Nephron progenitor cell (in vitro differentiated cells): ENCODE data around the gene TCERG1.
A peak's percentile ranks its signal among the peaks of the same experiment; 100 is the strongest.
"Not testable (repeated sequence)": the region's sequence is repeated elsewhere in the genome, so short reads cannot be mapped to it uniquely, and the experiment has no call there.

ENCODE experiments used
- DNase-seq: peaks from one replicate; pipeline ENCODE4 v3.0.0; 2021
- H3K27ac Mint-ChIP-seq: 2 replicates; pipeline ENCODE4 v1.8.0; 2021; ENCODE audit warnings: mild to moderate bottlenecking, moderate library complexity, mixed read lengths
- H3K27me3 Mint-ChIP-seq: 2 replicates; pipeline ENCODE4 v1.8.0; 2021; ENCODE audit warnings: mild to moderate bottlenecking, low read depth, mixed read lengths; ENCODE audit not compliant: poor library complexity
- H3K36me3 Mint-ChIP-seq: 2 replicates; pipeline ENCODE4 v1.8.0; 2021; ENCODE audit warnings: low read depth, mixed read lengths
- H3K4me1 Mint-ChIP-seq: 2 replicates; pipeline ENCODE4 v1.8.0; 2021; ENCODE audit warnings: mixed read lengths
- H3K4me3 Mint-ChIP-seq: 2 replicates; pipeline ENCODE4 v1.8.0; 2021; ENCODE audit warnings: mild to moderate bottlenecking, moderate library complexity, mixed read lengths
- H3K9me3 Mint-ChIP-seq: 2 replicates; pipeline ENCODE4 v1.8.0; 2021; ENCODE audit warnings: mild to moderate bottlenecking, moderate library complexity, mixed read lengths
- CTCF ChIP-seq: fragments of 200-600 bp; sonication (generic); IDR thresholded peaks from 2 replicates; pipeline ENCODE4 v1.5.0; 2021; ENCODE audit warnings: antibody characterized with exemption

Gene TCERG1

DNA sequence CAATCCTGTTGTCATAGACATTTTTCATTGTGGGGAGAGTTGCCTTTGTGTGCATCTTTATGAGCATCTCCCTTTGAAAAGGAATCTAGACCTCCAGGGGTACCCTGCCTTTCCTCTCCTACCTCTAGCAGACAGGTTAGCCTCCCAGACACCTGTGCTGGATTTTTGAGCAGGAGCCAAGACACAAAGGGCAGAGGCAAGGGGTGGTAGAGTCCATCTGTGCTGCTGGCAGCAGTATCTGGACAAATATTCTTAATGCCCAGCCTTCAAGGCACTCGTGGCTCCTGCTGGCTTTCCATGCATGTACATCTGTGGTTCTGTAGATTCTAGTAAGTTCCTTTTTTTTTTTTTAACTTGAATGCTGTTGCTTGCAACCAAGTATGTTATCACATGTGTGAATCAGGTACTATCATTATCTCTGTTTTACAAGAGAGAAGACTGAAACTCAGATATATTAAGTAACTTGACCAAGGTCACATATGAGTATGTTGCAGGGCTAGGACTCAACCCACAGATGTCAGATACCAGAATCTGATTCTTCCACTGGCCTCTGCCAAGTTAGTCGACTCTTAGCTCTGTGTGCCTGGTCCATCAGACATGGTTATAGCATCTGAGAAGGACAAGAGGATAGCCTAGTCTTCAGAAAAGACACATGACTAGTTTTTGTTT is 101.8 kb downstream of the TCERG1 start:
- Mint-ChIP-seq H3K4me1 (no peaks in the 10 kb centered on the region), H3K27ac (no peak overlapping the region), H3K4me3 (no peak overlapping the region), H3K9me3 (no peaks in the 10 kb centered on the region), H3K27me3 (peaks cover 19% of the 10 kb centered on the region), H3K36me3 (no peaks in the 10 kb centered on the region)
- TF ChIP-seq CTCF: no peak
- DNase-seq: no peak

DNA sequence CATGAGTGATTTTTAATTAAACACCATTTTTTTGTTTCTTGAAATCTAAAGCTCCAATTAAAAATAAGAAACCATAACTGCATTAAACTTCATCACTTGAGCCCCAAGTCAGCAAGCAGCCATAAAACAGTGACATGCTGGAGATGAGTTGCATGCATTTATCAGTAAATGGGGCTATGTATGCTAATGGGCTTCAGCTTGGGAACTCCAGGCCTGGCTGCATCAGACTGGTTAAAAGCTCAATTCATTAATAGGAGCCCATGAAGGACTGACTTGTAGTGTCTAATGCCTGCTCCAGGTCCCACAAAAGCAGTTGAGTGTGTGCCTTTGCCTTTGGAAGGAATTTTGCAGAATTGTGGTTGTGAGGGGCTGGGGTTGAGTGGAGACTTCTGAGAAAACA is 102.5 kb downstream of the TCERG1 start:
- no peaks in the 10 kb centered on the region for H3K4me1 Mint-ChIP-seq
- DNase-seq: no peak
- H3K27me3 Mint-ChIP-seq: peaks cover 19% of the 10 kb centered on the region
- H3K9me3 Mint-ChIP-seq: no peaks in the 10 kb centered on the region
- no peak for TF ChIP-seq CTCF
- H3K4me3 Mint-ChIP-seq: no peak overlapping the region
- no peaks in the 10 kb centered on the region for H3K36me3 Mint-ChIP-seq
- H3K27ac Mint-ChIP-seq: no peak overlapping the region

GRCh38 chr5:146553446-146553845 is 106.3 kb downstream of the TCERG1 start:
- Mint-ChIP-seq H3K36me3 (no peaks in the 10 kb centered on the region), H3K27me3 (peaks cover 9% of the 10 kb centered on the region), H3K4me3 (no peak overlapping the region)

GRCh38 chr5:146556884-146557283 is 109.8 kb downstream of the TCERG1 start:
- not testable (repeated sequence) for DNase-seq, H3K27ac Mint-ChIP-seq, H3K4me1 Mint-ChIP-seq, H3K4me3 Mint-ChIP-seq, H3K36me3 Mint-ChIP-seq, H3K27me3 Mint-ChIP-seq
- peaks cover 12% of the 10 kb centered on the region for H3K9me3 Mint-ChIP-seq

More at GRCh38 chr5:146553446-146553845, 106.3 kb downstream of the TCERG1 start:
- no peaks in the 10 kb centered on the region for H3K4me1 Mint-ChIP-seq
- H3K9me3 Mint-ChIP-seq: peaks cover 12% of the 10 kb centered on the region
- no peak for TF ChIP-seq CTCF
- no peak for DNase-seq
- no peak overlapping the region for H3K27ac Mint-ChIP-seq

DNA sequence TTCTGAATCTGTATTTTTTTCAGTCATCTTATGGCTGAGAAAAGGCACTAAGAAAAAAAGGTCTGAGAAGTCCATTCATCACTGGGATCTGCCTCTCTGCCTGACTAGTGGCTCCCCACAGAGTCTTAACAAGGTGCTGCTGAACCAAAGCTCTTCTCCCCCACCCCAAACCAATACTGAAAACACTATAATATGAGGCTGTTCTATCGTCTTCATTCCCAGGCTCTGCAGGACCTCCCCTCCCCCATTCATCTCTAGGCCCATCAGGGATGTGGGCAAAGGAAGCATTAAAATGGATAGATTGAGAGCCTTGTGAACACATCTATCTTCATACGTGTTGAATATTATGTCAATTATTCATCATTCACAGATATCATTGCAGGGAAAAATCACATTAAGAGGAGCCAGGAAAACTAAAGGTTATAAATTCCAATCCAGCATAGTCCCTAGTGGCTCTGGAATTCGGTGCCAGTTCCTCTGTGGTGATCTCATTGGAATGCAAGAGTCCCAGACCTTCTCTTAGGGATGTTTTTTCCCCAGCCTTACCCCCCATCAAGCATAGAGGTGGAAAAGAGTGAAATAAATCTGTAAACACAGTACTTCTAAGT is 113.2 kb downstream of the TCERG1 start:
- Mint-ChIP-seq H3K9me3 (peaks cover 12% of the 10 kb centered on the region), H3K4me3 (no peak overlapping the region), H3K27me3 (no peaks in the 10 kb centered on the region), H3K27ac (peak overlapping the region; percentile 4), H3K4me1 (peaks cover 13% of the 10 kb centered on the region), H3K36me3 (no peaks in the 10 kb centered on the region)
- DNase-seq: no peak
- no peak for TF ChIP-seq CTCF
